Rectal smooth muscle tissue (tissue), 1 donor: ENCODE data around the gene MRPS23.

Experiments
- H3K27ac ChIP-seq: one replicate; pipeline ENCODE4 v1.7.0; 2013; ENCODE audit warnings: low read depth, low read length, inconsistent platforms
- H3K27me3 ChIP-seq: one replicate; pipeline ENCODE4 v1.7.0; 2013; ENCODE audit warnings: low read length; ENCODE audit not compliant: control insufficient read depth, insufficient read depth
- H3K36me3 ChIP-seq: one replicate; pipeline ENCODE4 v1.7.0; 2013; ENCODE audit warnings: low read length; ENCODE audit not compliant: control insufficient read depth, insufficient read depth
- H3K4me1 ChIP-seq: one replicate; pipeline ENCODE4 v1.7.0; 2013; ENCODE audit warnings: low read length; ENCODE audit not compliant: control insufficient read depth, insufficient read depth
- H3K4me3 ChIP-seq: one replicate; pipeline ENCODE4 v1.7.0; 2013; ENCODE audit warnings: low read length
- H3K9ac ChIP-seq: one replicate; pipeline ENCODE4 v1.7.0; 2013; ENCODE audit warnings: low read length

Gene MRPS23

DNA sequence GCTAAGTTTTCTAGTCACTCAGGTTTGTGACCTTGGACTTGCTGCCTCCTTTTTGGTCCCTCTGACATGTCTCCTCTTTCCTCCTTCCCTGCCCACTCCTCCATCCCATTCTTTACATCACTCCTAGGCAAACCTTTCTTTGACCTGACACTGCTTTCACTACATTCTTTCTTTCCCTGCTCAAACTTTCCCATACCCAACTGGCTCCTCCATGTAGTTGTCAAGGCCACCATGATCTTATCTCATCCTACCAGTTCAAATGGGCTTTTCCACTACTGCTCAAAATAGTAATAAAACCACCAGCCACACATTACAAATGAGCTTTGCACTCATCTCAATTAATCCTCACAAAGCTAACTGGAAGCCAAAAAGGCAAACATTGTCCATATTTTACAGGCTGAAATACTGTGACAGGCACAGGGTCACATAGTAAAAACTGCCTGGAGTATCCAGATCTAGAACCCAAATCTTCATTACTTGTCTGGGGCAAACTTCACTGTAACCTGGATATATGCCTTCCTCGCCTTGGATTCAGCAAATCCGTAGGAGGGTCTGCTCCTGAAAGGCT lies 14.4 kb downstream of the MRPS23 start:
- Histone ChIP-seq H3K27ac (no peak overlapping the region), H3K27me3 (no peaks in the 10 kb centered on the region), H3K9ac (no peak overlapping the region), H3K36me3 (peaks cover 9% of the 10 kb centered on the region), H3K4me3 (no peak overlapping the region), H3K4me1 (no peaks in the 10 kb centered on the region)

DNA sequence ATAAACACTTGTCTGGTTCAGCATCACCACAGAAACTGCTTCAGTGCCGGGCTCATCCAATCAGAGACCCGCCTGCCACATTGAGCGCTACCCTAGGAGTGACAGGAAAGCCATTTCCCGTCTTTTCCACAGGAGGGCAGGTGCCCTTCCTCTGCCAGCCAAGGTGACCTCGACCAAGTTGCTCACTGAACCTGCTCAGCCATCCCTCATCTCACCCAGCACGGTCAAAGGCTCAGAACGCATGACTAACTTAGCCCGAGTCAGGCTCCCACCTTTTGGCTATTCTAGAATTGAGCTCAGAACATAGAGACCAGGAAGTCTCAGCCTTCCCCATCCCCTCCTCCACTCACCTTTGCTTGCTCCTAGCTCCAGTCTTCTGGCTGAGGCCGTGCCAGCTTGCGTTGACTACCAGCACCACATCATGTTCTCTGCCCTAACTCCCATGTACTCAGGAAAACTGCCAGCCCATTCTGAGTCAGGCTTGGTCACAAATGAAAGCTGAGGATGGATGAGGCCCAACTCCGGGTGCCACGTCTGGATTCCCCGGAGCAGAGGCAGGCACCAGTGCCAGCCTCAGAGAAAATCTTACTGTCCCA lies 15.6 kb downstream of the MRPS23 start:
- Histone ChIP-seq H3K27ac (no peak overlapping the region), H3K27me3 (no peaks in the 10 kb centered on the region), H3K4me1 (no peaks in the 10 kb centered on the region), H3K36me3 (peaks cover 6% of the 10 kb centered on the region), H3K4me3 (no peak overlapping the region), H3K9ac (no peak overlapping the region)

DNA sequence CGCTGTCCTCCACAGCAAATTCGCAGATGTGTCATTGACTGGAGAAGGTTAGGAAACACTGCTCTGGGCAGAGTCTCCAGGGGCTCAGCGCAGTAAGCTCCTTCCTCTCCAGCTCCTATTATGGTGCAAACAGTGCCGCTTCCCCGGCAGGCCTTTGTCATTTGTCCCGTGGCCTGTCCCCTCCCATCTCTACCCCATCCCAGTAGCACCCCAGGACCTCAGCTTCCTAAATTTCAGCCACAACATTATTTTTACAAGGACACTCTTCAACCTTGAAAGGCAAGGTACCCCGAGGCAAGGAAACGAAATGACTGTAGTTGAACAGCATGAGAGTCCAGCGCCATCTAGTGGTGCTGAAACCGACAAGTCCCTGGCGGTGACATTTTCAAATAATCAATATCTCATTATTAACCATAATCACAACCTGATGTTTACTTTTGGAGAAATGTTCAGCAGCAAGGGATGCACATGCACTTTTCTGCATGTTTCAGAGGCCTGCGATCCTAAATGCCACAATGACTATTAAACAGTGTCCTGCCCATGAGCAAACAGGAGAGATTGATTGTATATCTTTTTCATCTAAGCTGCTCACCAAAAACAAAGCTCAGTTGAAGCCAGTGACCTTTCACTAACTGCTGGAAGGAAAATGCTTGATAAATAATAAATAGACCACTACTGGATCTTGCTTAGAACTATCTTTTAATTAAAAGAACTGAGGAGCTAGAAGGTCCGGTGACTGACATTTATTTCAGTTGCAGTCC lies 16.5 kb downstream of the MRPS23 start:
- Histone ChIP-seq H3K4me3 (peak overlapping the region; percentile 40), H3K36me3 (no peaks in the 10 kb centered on the region)

DNA sequence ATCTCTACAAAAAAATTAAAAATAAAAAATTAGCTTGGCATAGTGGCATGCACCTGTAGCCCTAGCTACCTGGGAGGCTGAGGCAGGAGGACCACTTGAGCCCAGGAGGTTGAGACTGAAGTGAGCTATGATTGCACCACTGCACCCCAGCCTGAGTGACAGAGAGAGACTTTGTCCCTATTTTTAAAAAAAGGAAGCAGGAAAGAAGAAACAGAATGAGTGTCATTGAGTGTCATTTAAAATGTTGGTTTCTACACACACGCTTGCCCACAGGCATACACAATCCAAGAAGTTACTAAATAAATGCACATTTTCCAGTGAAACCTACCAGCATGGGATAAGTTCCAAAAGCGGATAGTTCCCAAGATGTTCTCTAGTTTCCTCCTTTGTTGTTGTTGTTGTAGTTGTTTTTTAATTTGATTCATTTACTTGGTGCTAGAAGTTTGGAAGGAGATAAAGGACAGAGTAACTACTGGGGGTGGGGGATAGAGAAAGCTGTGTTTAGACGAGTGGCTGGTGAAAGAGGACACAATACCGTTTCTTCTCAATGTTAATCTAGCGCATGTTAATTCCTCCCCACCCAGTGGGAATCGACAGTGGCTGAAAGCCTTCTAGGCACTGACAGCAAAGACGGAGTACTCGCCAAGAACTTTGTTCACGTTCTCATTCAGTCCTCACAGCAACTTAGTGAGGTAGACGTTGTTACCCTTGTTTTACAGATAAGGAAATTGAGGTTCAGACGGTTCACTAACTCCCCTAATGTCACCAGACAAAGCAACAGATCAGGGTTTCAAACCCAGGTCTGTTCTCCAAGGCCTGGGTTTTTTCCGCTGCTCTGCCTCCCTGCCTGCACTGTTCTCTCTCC lies 17.3 kb downstream of the MRPS23 start:
- H3K27ac ChIP-seq = peak overlapping the region; percentile 65
- no peaks in the 10 kb centered on the region for H3K36me3 ChIP-seq
- H3K4me1 ChIP-seq = no peaks in the 10 kb centered on the region
- H3K27me3 ChIP-seq = no peaks in the 10 kb centered on the region
- H3K4me3 ChIP-seq = peak overlapping the region; percentile 40
- peak overlapping the region; percentile 13 for H3K9ac ChIP-seq

More for the DNA sequence above, 16.5 kb downstream of the MRPS23 start:
- H3K27me3 ChIP-seq = no peaks in the 10 kb centered on the region
- H3K27ac ChIP-seq = peak overlapping the region; percentile 65
- peak overlapping the region; percentile 13 for H3K9ac ChIP-seq
- no peaks in the 10 kb centered on the region for H3K4me1 ChIP-seq

DNA sequence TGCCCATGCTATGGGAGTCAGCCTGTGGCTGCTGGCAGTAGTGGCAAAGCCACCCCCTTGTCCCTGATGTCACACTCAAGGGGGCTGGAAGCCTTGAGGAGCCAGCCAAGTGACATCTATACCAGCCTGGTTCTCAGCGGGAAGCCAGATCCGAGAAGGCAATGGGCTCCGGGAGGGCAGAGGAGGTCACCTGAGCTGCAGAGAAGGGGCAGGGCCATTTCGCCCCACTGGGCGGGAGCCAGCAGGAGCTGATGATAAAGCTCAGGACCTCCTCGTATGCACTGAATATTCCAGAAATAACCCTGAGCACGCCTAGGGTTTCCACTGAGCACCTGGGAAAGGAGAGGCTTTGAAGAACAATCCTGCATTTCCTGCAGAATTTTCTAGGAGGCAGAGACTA lies 19.0 kb downstream of the MRPS23 start:
- Histone ChIP-seq H3K4me1 (no peaks in the 10 kb centered on the region), H3K27ac (no peak overlapping the region), H3K4me3 (no peak overlapping the region), H3K36me3 (no peaks in the 10 kb centered on the region), H3K27me3 (no peaks in the 10 kb centered on the region), H3K9ac (no peak overlapping the region)

DNA sequence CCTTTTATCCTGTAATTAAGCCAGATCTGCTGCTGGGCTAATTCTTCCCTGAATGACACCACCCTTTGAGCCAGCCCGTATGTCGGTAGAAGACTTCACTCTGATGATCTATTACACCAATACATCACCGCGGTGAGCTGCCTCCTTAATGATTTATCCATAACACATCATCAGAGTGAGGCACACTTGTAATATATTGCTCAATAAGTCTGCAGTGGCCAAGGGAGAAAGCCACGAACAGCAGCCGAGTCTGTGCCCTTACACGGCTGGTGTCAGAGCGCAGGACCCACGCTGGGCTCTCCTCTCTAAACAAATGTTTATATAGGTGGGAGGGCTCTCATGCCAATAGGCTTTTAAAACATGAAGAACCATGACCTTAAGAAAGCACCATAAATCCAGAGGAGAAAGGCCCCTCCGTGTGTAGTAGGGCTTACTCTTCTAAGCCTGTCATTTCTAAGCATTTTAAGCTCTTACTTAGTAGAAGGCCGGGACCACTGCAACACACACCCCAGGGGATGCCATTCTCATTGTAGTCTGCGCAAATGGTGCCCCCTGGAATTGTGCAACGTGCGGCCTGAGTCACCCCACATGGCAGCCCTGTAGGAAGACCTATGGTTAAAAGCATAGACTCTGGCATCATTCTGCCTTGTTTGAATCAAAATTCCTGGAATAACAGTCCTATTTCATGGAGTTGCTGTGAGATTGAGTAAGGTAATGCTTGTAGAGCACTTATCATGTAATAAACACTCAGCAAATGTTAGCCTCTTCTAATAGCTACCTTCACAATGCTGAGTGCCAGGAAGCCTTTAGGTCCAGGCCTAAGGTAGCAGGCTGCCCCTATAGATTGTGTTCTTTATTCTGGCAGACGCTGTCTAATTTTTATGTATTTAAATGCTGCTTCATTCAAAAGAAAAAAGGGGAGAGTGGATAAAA lies 26.1 kb downstream of the MRPS23 start:
- H3K9ac ChIP-seq = no peak overlapping the region

DNA sequence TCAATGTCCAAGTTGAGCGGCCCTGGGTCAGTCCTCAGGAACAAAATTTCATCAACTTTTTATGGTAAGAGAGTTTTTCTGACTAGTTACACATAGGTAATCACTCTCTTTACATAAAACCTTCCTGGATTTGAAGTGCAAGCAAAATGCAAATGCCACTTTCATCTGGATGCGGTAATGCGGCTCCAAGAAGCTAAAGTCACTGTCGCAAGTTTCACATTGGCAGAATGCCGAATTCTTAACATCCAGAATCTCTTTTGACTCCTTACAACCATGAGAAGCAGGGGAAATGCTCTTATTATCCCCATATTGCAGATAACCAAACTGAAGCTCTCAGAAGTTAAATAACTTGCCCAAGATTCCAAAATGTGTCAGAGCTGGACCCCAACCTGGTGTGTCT lies 30.0 kb downstream of the MRPS23 start:
- Histone ChIP-seq H3K4me1 (no peaks in the 10 kb centered on the region), H3K27me3 (no peaks in the 10 kb centered on the region), H3K4me3 (no peak overlapping the region), H3K9ac (no peak overlapping the region), H3K27ac (no peak overlapping the region), H3K36me3 (no peaks in the 10 kb centered on the region)

More for the DNA sequence above, 26.1 kb downstream of the MRPS23 start:
- Histone ChIP-seq H3K27me3 (no peaks in the 10 kb centered on the region), H3K36me3 (no peaks in the 10 kb centered on the region), H3K4me3 (no peak overlapping the region), H3K27ac (no peak overlapping the region), H3K4me1 (no peaks in the 10 kb centered on the region)

DNA sequence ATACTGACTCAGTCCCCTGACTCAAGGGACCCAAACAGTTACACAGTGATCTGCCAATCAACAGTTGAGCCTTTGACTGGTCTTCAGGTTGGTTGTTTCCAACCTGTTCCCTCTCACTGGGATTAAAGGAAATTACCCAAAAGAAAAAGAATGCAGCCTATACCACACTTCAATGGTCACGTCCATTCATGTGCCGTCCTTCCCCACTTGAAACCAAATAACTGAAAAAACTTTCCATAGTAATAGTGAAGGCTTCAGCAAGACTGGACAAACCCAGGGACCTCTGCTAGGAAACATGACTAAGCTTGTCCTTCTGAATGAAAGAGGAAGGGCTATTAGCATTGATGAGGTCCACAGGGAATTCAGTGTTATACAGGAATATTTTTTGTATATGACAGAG lies 30.6 kb downstream of the MRPS23 start:
- Histone ChIP-seq H3K27me3 (no peaks in the 10 kb centered on the region), H3K9ac (no peak overlapping the region), H3K27ac (no peak overlapping the region), H3K36me3 (no peaks in the 10 kb centered on the region), H3K4me1 (no peaks in the 10 kb centered on the region), H3K4me3 (no peak overlapping the region)

DNA sequence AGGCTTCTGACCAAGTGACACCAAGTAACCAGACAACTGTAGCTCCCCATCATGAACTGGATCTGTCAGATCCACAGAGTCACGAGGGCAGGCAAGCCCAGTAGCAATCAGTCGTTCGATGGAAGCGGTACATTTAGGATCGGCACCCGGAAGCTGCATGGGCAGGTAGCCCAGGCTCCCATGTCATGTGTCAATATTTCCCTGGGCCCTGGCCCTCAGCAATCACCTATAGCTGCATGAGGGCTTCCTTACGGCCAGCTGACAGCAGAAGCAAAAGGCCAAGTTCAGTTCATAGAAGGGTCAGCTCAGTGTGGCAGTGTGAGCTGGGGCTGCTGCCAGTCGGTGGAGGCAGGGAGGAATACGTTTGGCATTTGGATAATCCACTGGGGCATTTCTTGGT lies 31.8 kb downstream of the MRPS23 start:
- H3K4me1 ChIP-seq = no peaks in the 10 kb centered on the region
- H3K9ac ChIP-seq = no peak overlapping the region
- no peaks in the 10 kb centered on the region for H3K27me3 ChIP-seq
- H3K36me3 ChIP-seq = no peaks in the 10 kb centered on the region
- H3K4me3 ChIP-seq = no peak overlapping the region
- H3K27ac ChIP-seq = no peak overlapping the region

DNA sequence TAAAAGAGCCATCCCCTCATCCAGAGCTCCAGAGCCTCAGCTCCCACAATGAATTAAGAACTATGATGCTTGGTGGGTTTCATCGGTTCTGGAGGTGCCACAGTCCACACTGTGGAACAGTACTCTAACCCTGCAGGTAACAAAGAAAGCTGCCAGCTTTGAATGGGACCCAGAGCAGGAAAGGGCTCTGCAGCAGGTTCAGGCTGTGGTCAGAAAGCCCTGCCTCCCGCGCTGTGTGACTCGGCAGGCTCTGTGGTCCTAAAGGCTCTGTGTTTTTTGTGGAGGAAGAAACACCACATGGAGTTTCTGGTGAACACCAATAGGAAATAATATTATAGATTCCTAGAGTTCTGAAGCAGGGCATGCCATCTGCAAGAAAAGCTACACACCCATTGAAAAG lies 32.5 kb downstream of the MRPS23 start:
- no peak overlapping the region for H3K9ac ChIP-seq
- H3K27ac ChIP-seq = no peak overlapping the region
- no peaks in the 10 kb centered on the region for H3K36me3 ChIP-seq
- H3K27me3 ChIP-seq = no peaks in the 10 kb centered on the region
- no peaks in the 10 kb centered on the region for H3K4me1 ChIP-seq
- H3K4me3 ChIP-seq = no peak overlapping the region

DNA sequence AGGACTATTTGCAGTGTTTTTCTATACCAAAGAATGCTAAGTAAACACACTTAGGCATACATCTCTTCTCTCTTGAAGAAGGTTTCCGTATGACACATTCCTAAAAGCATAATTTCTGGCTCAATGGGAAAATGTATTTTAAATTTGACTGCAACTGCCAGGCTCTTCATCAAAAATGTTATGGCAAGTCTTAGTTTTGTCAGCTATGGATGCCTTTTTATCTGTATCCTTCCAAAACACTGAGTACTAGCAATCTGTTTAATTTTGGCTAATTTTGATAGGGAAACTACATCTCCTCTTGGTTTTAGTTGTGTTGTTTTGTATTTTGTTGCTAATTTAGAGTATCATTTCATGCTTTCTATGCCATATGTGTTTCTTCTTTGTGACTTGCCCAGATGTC lies 35.4 kb downstream of the MRPS23 start:
- Histone ChIP-seq H3K4me1 (peaks cover 9% of the 10 kb centered on the region), H3K36me3 (no peaks in the 10 kb centered on the region), H3K4me3 (no peak overlapping the region), H3K27me3 (peaks cover 3% of the 10 kb centered on the region), H3K9ac (no peak overlapping the region), H3K27ac (no peak overlapping the region)
